HepG2 (cell line): ENCODE measurements around the gene PLCXD1. TPM values are rescaled to one million over a fixed set of nuclear protein-coding genes. Genes with fewer than 3 reads are reported as not detected.

Experiments used
- BRF2 ChIP-seq: sonication (generic); formaldehyde crosslinking; IDR thresholded peaks from 2 replicates; pipeline ENCODE4 v1.8.1; 2022; ENCODE audit warnings: mild to moderate bottlenecking, missing genetic modification reagents
- CHD4 ChIP-seq: fragments of 200-600 bp; sonication (generic); IDR thresholded peaks from 2 replicates; pipeline ENCODE4 v1.7.0; 2017; ENCODE audit warnings: mild to moderate bottlenecking, low read length, borderline replicate concordance
- ELF3 ChIP-seq: IDR thresholded peaks from 2 replicates; pipeline ENCODE4 v1.6.1; 2016; ENCODE audit warnings: missing genetic modification reagents, missing compliant biosample characterization
- HNF1A ChIP-seq, 2 experiments: sonication (generic) in 1 of 2; formaldehyde crosslinking in 1 of 2; IDR thresholded peaks; 2 replicates each; pipeline versions ENCODE4 v1.4.0 to v1.6.1; 2016 to 2020; ENCODE audit warnings: borderline replicate concordance in 1 of 2, low read depth in 1 of 2, mild to moderate bottlenecking in 1 of 2, missing genetic modification reagents in 1 of 2
- IKZF5 ChIP-seq: IDR thresholded peaks from 2 replicates; pipeline ENCODE4 v1.6.1; 2018; ENCODE audit warnings: missing genetic modification reagents, mild to moderate bottlenecking, missing compliant biosample characterization
- KDM3A ChIP-seq: IDR thresholded peaks from 2 replicates; pipeline ENCODE4 v1.6.1; 2018; ENCODE audit warnings: low read depth, missing compliant biosample characterization
- KLF11 ChIP-seq: IDR thresholded peaks from 2 replicates; pipeline ENCODE4 v1.6.1; 2016; ENCODE audit warnings: missing compliant biosample characterization
- POLR2AphosphoS5 ChIP-seq: IDR thresholded peaks from 2 replicates; pipeline ENCODE4 v1.6.1; 2012; ENCODE audit warnings: low read depth, low read length
- RBM39 ChIP-seq: fragments of 200-400 bp; formaldehyde crosslinking; IDR thresholded peaks from one replicate; pipeline ENCODE4 v1.6.1; 2018; ENCODE audit warnings: antibody characterized with exemption, mild to moderate bottlenecking, low read depth, low read length; ENCODE audit not compliant: poor library complexity, severe bottlenecking
- SETDB1 ChIP-seq: sonication (generic); formaldehyde crosslinking; IDR thresholded peaks from 2 replicates; pipeline ENCODE4 v1.5.1; 2020; ENCODE audit warnings: missing genetic modification reagents, mild to moderate bottlenecking, borderline replicate concordance
- SIX1 ChIP-seq: sonication (generic); formaldehyde crosslinking; IDR thresholded peaks from 2 replicates; pipeline ENCODE4 v1.4.0; 2020; ENCODE audit warnings: missing genetic modification reagents, borderline replicate concordance
- SMAD3 ChIP-seq: sonication (generic); formaldehyde crosslinking; IDR thresholded peaks from 2 replicates; pipeline ENCODE4 v1.4.0; 2020; ENCODE audit warnings: missing genetic modification reagents
- SMAD9 ChIP-seq: sonication (generic); formaldehyde crosslinking; IDR thresholded peaks from 2 replicates; pipeline ENCODE4 v1.5.1; 2020; ENCODE audit warnings: mild to moderate bottlenecking, missing genetic modification reagents
- SNAI1 ChIP-seq: sonication (generic); formaldehyde crosslinking; IDR thresholded peaks from 2 replicates; pipeline ENCODE4 v1.5.0; 2020; ENCODE audit warnings: mild to moderate bottlenecking, missing genetic modification reagents, borderline replicate concordance
- ZFY ChIP-seq: sonication (generic); formaldehyde crosslinking; IDR thresholded peaks from 2 replicates; pipeline ENCODE4 v1.4.0; 2020; ENCODE audit warnings: missing genetic modification reagents
- ZNF205 ChIP-seq: IDR thresholded peaks from 2 replicates; pipeline ENCODE4 v1.6.1; 2018; ENCODE audit warnings: missing biosample characterization, missing genetic modification reagents
- ZNF274 ChIP-seq: sonication (generic); formaldehyde crosslinking; IDR thresholded peaks from 2 replicates; pipeline ENCODE4 v1.5.1; 2020; ENCODE audit warnings: mild to moderate bottlenecking, missing genetic modification reagents
- ZNF546 ChIP-seq: sonication (generic); formaldehyde crosslinking; conservative IDR thresholded peaks from 2 replicates; pipeline ENCODE4 v1.8.1; 2023; ENCODE audit warnings: mild to moderate bottlenecking, missing genetic modification reagents
- ZNF639 ChIP-seq: conservative IDR thresholded peaks from 2 replicates; pipeline ENCODE4 v1.6.1; 2018; ENCODE audit warnings: missing genetic modification reagents
- ZNF782 ChIP-seq: sonication (generic); formaldehyde crosslinking; IDR thresholded peaks from 2 replicates; pipeline ENCODE4 v1.4.0; 2020; ENCODE audit warnings: missing genetic modification reagents, mild to moderate bottlenecking, borderline replicate concordance
- polyA plus RNA-seq, 8 experiments: library from polyadenylated mRNA; depleted of rRNA in 3 of 8; stranded (reverse) in 7 of 8; unstranded in 1 of 8; fragments of >200 nt; fragmentation: Illumina TruSeq in 4 of 8; extraction: Trizol in 4 of 8; gene quantifications; 2 replicates each; pipeline versions ENCODE4 v1.2.1 to v1.2.3, GENCODE V29; 2011 to 2016; ENCODE audit warnings: low read depth in 4 of 8, missing spikeins in 1 of 8, mixed read lengths in 1 of 8; ENCODE audit not compliant: insufficient read depth in 1 of 8
- total RNA-seq, 5 experiments: library from RNA; depleted of rRNA; stranded (reverse); fragments of >200 nt; fragmentation: Illumina TruSeq; extraction: Trizol; gene quantifications; 2 replicates each; pipeline ENCODE4 v1.2.3, GENCODE V29; 2016; ENCODE audit warnings: low read depth in 1 of 5

The PLCXD1 gene
- total and polyA plus RNA-seq, 2 of the 13 experiments (the other 11 are each of a cell fraction or from before 2014, with no cell fraction given), result 87.7 to 153 TPM

- TF ChIP-seq POLR2AphosphoS5, result peak; percentile 49
- no peak for TF ChIP-seq ZNF546 (CRISPR knock-in tag)
- no peak for TF ChIP-seq ELF3 (CRISPR knock-in tag)
- peak; percentile 51 for TF ChIP-seq ZFY
- 0 out of 2 replicates have a peak, but pooled peaks have one; percentile 33 for TF ChIP-seq IKZF5
- TF ChIP-seq HNF1A (IDR thresholded peaks at IDR 0.05; ENCODE audit: low read depth), result no peak
- peak; percentile 75; the same call in 1 of the 2 replicates for TF ChIP-seq HNF1A (CRISPR knock-in tag; IDR thresholded peaks at IDR 0.05; ENCODE audit: borderline replicate concordance)
- no peak for TF ChIP-seq SNAI1 (CRISPR knock-in tag)
- no peak for TF ChIP-seq ZNF782 (CRISPR knock-in tag)
- peak; percentile 10; the same call in 1 of the 2 replicates for TF ChIP-seq SMAD3 (CRISPR knock-in tag)
- TF ChIP-seq BRF2, result no peak
- TF ChIP-seq RBM39, result peak; percentile 34
- 0 out of 2 replicates have a peak, but pooled peaks have one; percentile 51 for TF ChIP-seq ZNF639
- no peak for TF ChIP-seq KLF11
- TF ChIP-seq SETDB1, result no peak
- TF ChIP-seq ZNF205 (CRISPR knock-in tag), result peak; percentile 59; the same call in 1 of the 2 replicates
- TF ChIP-seq SMAD9 (CRISPR knock-in tag), result no peak
- TF ChIP-seq KDM3A (CRISPR knock-in tag), result peak; percentile 86
- no peak for TF ChIP-seq ZNF274 (CRISPR knock-in tag)
- TF ChIP-seq CHD4, result no peak
- TF ChIP-seq SIX1 (CRISPR knock-in tag), result no peak
Measured at GRCh38 chrX:261167-261918, 19.8 kb upstream of the PLCXD1 start (continued).
